ENCODE measurements around the gene SH3BGRL2. TPM values are rescaled to one million over a fixed set of nuclear protein-coding genes. Genes with fewer than 3 reads are reported as not detected.

SH3BGRL2 gene
- 10 to 100 TPM; 28.1 to 33.5 (median 30.5) TPM for polyA plus RNA-seq (ENCODE audit: insufficient read length in 3 of 3)
- long read RNA-seq, donor 1, full-length matches to known transcripts: 8 of 14 reads
- long read RNA-seq, donor 1, partial matches to known transcripts: 6 of 14 reads
- long read RNA-seq, donor 1, other reads (novel, unspliced or antisense): 0 of 14 reads
- long read RNA-seq, donor 2, full-length matches to known transcripts: 8 of 8 reads
- long read RNA-seq, donor 2, partial matches to known transcripts: 0 of 8 reads
- long read RNA-seq, donor 2, other reads (novel, unspliced or antisense): 0 of 8 reads
- long read RNA-seq, donor 3, full-length matches to known transcripts: 7 of 7 reads
- long read RNA-seq, donor 3, partial matches to known transcripts: 0 of 7 reads
- long read RNA-seq, donor 3, other reads (novel, unspliced or antisense): 0 of 7 reads
- long read RNA-seq, donor 4, full-length matches to known transcripts: 5 of 5 reads
- long read RNA-seq, donor 4, partial matches to known transcripts: 0 of 5 reads
- long read RNA-seq, donor 4, other reads (novel, unspliced or antisense): 0 of 5 reads
- long read RNA-seq, donor 5: 0 reads
- long read RNA-seq, donor 6, full-length matches to known transcripts: 6 of 6 reads
- long read RNA-seq, donor 6, partial matches to known transcripts: 0 of 6 reads
- long read RNA-seq, donor 6, other reads (novel, unspliced or antisense): 0 of 6 reads
- long read RNA-seq, donor 7, full-length matches to known transcripts: 5 of 5 reads
- long read RNA-seq, donor 7, partial matches to known transcripts: 0 of 5 reads
- long read RNA-seq, donor 7, other reads (novel, unspliced or antisense): 0 of 5 reads
- long read RNA-seq, donor 8: 0 reads
- long read RNA-seq, donor 9, full-length matches to known transcripts: 5 of 5 reads
- long read RNA-seq, donor 9, partial matches to known transcripts: 0 of 5 reads
- long read RNA-seq, donor 9, other reads (novel, unspliced or antisense): 0 of 5 reads
- long read RNA-seq, donor 10, full-length matches to known transcripts: 5 of 5 reads
- long read RNA-seq, donor 10, partial matches to known transcripts: 0 of 5 reads
- long read RNA-seq, donor 10, other reads (novel, unspliced or antisense): 0 of 5 reads
- long read RNA-seq, donor 11, full-length matches to known transcripts: 4 of 4 reads
- long read RNA-seq, donor 11, partial matches to known transcripts: 0 of 4 reads
- long read RNA-seq, donor 11, other reads (novel, unspliced or antisense): 0 of 4 reads
- long read RNA-seq, donor 12, full-length matches to known transcripts: 4 of 4 reads
- long read RNA-seq, donor 12, partial matches to known transcripts: 0 of 4 reads
- long read RNA-seq, donor 12, other reads (novel, unspliced or antisense): 0 of 4 reads
- long read RNA-seq, donor 13: 0 reads
- long read RNA-seq, donor 14, full-length matches to known transcripts: 4 of 4 reads
- long read RNA-seq, donor 14, partial matches to known transcripts: 0 of 4 reads
- long read RNA-seq, donor 14, other reads (novel, unspliced or antisense): 0 of 4 reads
- long read RNA-seq, donor 15, full-length matches to known transcripts: 3 of 3 reads
- long read RNA-seq, donor 15, partial matches to known transcripts: 0 of 3 reads
- long read RNA-seq, donor 15, other reads (novel, unspliced or antisense): 0 of 3 reads
- long read RNA-seq, donor 16, full-length matches to known transcripts: 7 of 18 reads
- long read RNA-seq, donor 16, partial matches to known transcripts: 11 of 18 reads
- long read RNA-seq, donor 16, other reads (novel, unspliced or antisense): 0 of 18 reads

GRCh38 chr6:79630883-79631692, at the start of gene SH3BGRL2:
TSS of gene SH3BGRL2 (plus strand) at chr6:79631329. CDS start at chr6:79631462, 133 bp downstream.
- DNase-seq (ENCODE audit: extremely low read depth in 1 of 11, low read depth in 9 of 11, low spot score in 4 of 11): peak; percentile 52 to 81 (median 72)

GRCh38 chr6:79584332-79584731, 46.8 kb upstream of the SH3BGRL2 start:
- no peak for DNase-seq (ENCODE audit: extremely low read depth in 1 of 11, low read depth in 9 of 11, low spot score in 4 of 11)

GRCh38 chr6:79586548-79586947, 44.6 kb upstream of the SH3BGRL2 start:
- DNase-seq (ENCODE audit: extremely low read depth in 1 of 11, low read depth in 9 of 11, low spot score in 4 of 11): no peak

GRCh38 chr6:79589701-79590100, 41.4 kb upstream of the SH3BGRL2 start:
- no peak for DNase-seq (ENCODE audit: extremely low read depth in 1 of 11, low read depth in 9 of 11, low spot score in 4 of 11)

- DNase-seq (ENCODE audit: extremely low read depth in 1 of 11, low read depth in 9 of 11, low spot score in 4 of 11): no peak
Measured at GRCh38 chr6:79597155-79597554, 34.0 kb upstream of the SH3BGRL2 start.

GRCh38 chr6:79598012-79598411, 33.1 kb upstream of the SH3BGRL2 start:
- no peak for DNase-seq (ENCODE audit: extremely low read depth in 1 of 11, low read depth in 9 of 11, low spot score in 4 of 11)

GRCh38 chr6:79599725-79600259, 31.3 kb upstream of the SH3BGRL2 start:
- no peak for DNase-seq (ENCODE audit: extremely low read depth in 1 of 11, low read depth in 9 of 11, low spot score in 4 of 11)

- DNase-seq (ENCODE audit: extremely low read depth in 1 of 11, low read depth in 9 of 11, low spot score in 4 of 11): no peak
Measured at GRCh38 chr6:79600313-79600712, 30.8 kb upstream of the SH3BGRL2 start.

GRCh38 chr6:79600812-79601609, 30.1 kb upstream of the SH3BGRL2 start:
- peak in 9 of 11 donors; percentile 9 to 46 (median 29) for DNase-seq (ENCODE audit: extremely low read depth in 1 of 11, low read depth in 9 of 11, low spot score in 4 of 11)

GRCh38 chr6:79602859-79603258, 28.3 kb upstream of the SH3BGRL2 start:
- no peak for DNase-seq (ENCODE audit: extremely low read depth in 1 of 11, low read depth in 9 of 11, low spot score in 4 of 11)

- peak in 1 of 11 donors; percentile 32 for DNase-seq (ENCODE audit: extremely low read depth in 1 of 11, low read depth in 9 of 11, low spot score in 4 of 11)
Measured at GRCh38 chr6:79604583-79605037, 26.5 kb upstream of the SH3BGRL2 start.

- no peak for DNase-seq (ENCODE audit: extremely low read depth in 1 of 11, low read depth in 9 of 11, low spot score in 4 of 11)
Measured at GRCh38 chr6:79605061-79605460, 26.1 kb upstream of the SH3BGRL2 start.

GRCh38 chr6:79605968-79606764, 25.0 kb upstream of the SH3BGRL2 start:
- no peak for DNase-seq (ENCODE audit: extremely low read depth in 1 of 11, low read depth in 9 of 11, low spot score in 4 of 11)

- no peak for DNase-seq (ENCODE audit: extremely low read depth in 1 of 11, low read depth in 9 of 11, low spot score in 4 of 11)
Measured at GRCh38 chr6:79607000-79607399, 24.1 kb upstream of the SH3BGRL2 start.
